AG09309 (cell line): ENCODE data around the gene TRRAP.

Experiments used
- DNase-seq: peaks from one replicate; pipeline ENCODE4 v3.0.0-alpha.2; 2010; ENCODE audit warnings: low read depth
- H3K4me3 ChIP-seq: 2 replicates; pipeline ENCODE4 v1.5.1; 2011; ENCODE audit warnings: mild to moderate bottlenecking, low read depth, low read length, moderate library complexity; ENCODE audit not compliant: control insufficient read depth
- CTCF ChIP-seq: IDR thresholded peaks from 2 replicates; pipeline ENCODE4 v1.5.1; 2011; ENCODE audit warnings: mild to moderate bottlenecking, low read depth, low read length, inconsistent platforms; ENCODE audit not compliant: insufficient read depth, control insufficient read depth; ENCODE audit errors: missing control alignments

Gene TRRAP

GRCh38 chr7:98963305-98963704 lies 85.0 kb downstream of the TRRAP start:
- H3K4me3 ChIP-seq = no peak overlapping the region

GRCh38 chr7:98964596-98964995 lies 86.3 kb downstream of the TRRAP start:
- no peak for DNase-seq
- no peak for TF ChIP-seq CTCF
- H3K4me3 ChIP-seq = no peak overlapping the region

More at GRCh38 chr7:98963305-98963704, 85.0 kb downstream of the TRRAP start:
- no peak for TF ChIP-seq CTCF
- no peak for DNase-seq

DNA sequence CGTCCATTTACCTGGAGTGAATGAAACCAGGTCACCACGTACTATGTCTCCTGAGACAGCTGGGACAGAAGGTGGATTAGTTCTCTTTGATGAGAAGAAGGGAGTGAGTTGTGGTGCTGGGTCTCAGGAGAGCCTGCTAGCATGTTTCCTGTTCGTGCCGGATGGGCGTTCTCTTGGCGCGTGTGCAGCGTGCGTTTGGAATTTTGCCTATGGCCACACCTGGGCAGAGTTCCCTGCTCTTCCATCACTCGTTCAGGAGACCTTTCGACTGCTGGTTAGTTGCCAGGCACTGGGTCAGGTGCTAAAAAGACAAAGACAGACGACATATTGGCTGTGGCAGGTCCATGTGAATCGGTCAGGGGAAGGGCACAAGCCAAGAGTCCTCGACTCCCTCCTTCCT lies 90.3 kb downstream of the TRRAP start:
- H3K4me3 ChIP-seq = no peak overlapping the region
- DNase-seq = no peak
- no peak for TF ChIP-seq CTCF

GRCh38 chr7:98969386-98969785 lies 91.1 kb downstream of the TRRAP start:
- TF ChIP-seq CTCF = no peak
- DNase-seq = no peak
- no peak overlapping the region for H3K4me3 ChIP-seq

- TF ChIP-seq CTCF = no peak
These were observed 91.8 kb downstream of the TRRAP start for GRCh38 chr7:98970016-98970615.

GRCh38 chr7:98970805-98971204 lies 92.5 kb downstream of the TRRAP start:
- no peak for DNase-seq
- TF ChIP-seq CTCF = no peak
- no peak overlapping the region for H3K4me3 ChIP-seq

More at GRCh38 chr7:98970016-98970615, 91.8 kb downstream of the TRRAP start:
- no peak for DNase-seq
- H3K4me3 ChIP-seq = no peak overlapping the region
